Endothelial cell of umbilical vein (primary cell): ENCODE data around the gene UBA5.

ENCODE experiments used
- JUN ChIP-seq: IDR thresholded peaks from 2 replicates; pipeline ENCODE4 v1.6.1; 2011; ENCODE audit warnings: borderline replicate concordance, low read depth; ENCODE audit not compliant: insufficient read length, insufficient read depth
- POLR2A ChIP-seq: IDR thresholded peaks from 2 replicates; pipeline ENCODE4 v1.6.1; 2012; ENCODE audit warnings: low read depth, mild to moderate bottlenecking, control low read depth, low read length
- POLR2AphosphoS5 ChIP-seq: IDR thresholded peaks from 2 replicates; pipeline ENCODE4 v1.6.1; 2012; ENCODE audit warnings: low read depth, mild to moderate bottlenecking, control low read depth, low read length, moderate library complexity; ENCODE audit not compliant: insufficient read depth
- TF ChIP-seq, protein P1 (sequence below): IDR thresholded peaks from 2 replicates; pipeline ENCODE4 v1.6.1; 2011; ENCODE audit not compliant: insufficient read depth, insufficient read length

DNA sequence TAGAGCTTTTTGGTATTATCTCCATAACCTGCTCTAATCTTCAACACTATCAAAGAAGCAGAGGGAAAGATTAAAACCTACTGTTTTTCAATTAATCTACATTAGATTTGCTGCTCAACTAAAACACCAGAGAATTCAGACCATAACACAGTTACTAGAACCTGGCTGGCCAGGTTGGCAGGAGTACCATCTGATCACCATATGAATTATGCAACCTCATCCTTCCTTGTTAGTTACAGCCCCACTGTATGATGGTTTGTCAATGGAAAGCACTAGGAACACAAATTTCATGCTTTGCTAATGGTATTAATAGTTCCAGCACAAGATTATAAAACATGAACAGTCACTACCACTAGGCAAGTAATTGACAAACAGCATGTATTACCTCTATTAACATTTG, 56.2 kb downstream of the UBA5 start:
- TF ChIP-seq, protein P1, sequence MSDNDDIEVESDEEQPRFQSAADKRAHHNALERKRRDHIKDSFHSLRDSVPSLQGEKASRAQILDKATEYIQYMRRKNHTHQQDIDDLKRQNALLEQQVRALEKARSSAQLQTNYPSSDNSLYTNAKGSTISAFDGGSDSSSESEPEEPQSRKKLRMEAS, result no peak
- TF ChIP-seq POLR2AphosphoS5 (no peak), POLR2A (no peak), JUN (no peak)
